C4-2B (cell line): ENCODE results near the gene ALDH8A1.

Experiments
- ZFX ChIP-seq: fragments of 450-650 bp; IDR thresholded peaks from 2 replicates; pipeline ENCODE4 v1.6.1; 2017
- TF ChIP-seq, protein P1 (sequence below): fragments of 450-650 bp; conservative IDR thresholded peaks from 2 replicates; pipeline ENCODE4 v1.5.1; 2017; ENCODE audit warnings: mild to moderate bottlenecking

GRCh38 chr6:134908906-134909516 lies 40.9 kb downstream of the ALDH8A1 start:
- TF ChIP-seq ZFX = no peak
- TF ChIP-seq, protein P1, sequence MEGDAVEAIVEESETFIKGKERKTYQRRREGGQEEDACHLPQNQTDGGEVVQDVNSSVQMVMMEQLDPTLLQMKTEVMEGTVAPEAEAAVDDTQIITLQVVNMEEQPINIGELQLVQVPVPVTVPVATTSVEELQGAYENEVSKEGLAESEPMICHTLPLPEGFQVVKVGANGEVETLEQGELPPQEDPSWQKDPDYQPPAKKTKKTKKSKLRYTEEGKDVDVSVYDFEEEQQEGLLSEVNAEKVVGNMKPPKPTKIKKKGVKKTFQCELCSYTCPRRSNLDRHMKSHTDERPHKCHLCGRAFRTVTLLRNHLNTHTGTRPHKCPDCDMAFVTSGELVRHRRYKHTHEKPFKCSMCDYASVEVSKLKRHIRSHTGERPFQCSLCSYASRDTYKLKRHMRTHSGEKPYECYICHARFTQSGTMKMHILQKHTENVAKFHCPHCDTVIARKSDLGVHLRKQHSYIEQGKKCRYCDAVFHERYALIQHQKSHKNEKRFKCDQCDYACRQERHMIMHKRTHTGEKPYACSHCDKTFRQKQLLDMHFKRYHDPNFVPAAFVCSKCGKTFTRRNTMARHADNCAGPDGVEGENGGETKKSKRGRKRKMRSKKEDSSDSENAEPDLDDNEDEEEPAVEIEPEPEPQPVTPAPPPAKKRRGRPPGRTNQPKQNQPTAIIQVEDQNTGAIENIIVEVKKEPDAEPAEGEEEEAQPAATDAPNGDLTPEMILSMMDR = no peak
